ENCODE results near the gene ASIP. TPM values are rescaled to one million over a fixed set of nuclear protein-coding genes. Genes with fewer than 3 reads are reported as not detected.

Gene ASIP
- total and polyA plus RNA-seq, 7 donors, result 0.06 to 0.68 (median 0.40) TPM; not detected in 4

- TF ChIP-seq, protein P1, sequence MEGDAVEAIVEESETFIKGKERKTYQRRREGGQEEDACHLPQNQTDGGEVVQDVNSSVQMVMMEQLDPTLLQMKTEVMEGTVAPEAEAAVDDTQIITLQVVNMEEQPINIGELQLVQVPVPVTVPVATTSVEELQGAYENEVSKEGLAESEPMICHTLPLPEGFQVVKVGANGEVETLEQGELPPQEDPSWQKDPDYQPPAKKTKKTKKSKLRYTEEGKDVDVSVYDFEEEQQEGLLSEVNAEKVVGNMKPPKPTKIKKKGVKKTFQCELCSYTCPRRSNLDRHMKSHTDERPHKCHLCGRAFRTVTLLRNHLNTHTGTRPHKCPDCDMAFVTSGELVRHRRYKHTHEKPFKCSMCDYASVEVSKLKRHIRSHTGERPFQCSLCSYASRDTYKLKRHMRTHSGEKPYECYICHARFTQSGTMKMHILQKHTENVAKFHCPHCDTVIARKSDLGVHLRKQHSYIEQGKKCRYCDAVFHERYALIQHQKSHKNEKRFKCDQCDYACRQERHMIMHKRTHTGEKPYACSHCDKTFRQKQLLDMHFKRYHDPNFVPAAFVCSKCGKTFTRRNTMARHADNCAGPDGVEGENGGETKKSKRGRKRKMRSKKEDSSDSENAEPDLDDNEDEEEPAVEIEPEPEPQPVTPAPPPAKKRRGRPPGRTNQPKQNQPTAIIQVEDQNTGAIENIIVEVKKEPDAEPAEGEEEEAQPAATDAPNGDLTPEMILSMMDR (IDR thresholded peaks at IDR 0.05), result no peak
- DNase-seq, result no peak
- intact Hi-C loops (cut with DNase I), result no loop called here
- H3K9me3 ChIP-seq, result no peaks in the 10 kb centered on the region
- H3K27me3 ChIP-seq (ENCODE audit: insufficient read depth in 3 of 3, low read length in 2 of 3), result no peaks in the 10 kb centered on the region
- no peak for ATAC-seq
- H3K36me3 ChIP-seq (ENCODE audit: insufficient read depth in 1 of 2, low read depth in 1 of 2), result peaks cover 0 to 3% of the 10 kb centered on the region in 2 donors
- no peak overlapping the region for H3K27ac ChIP-seq
- peak overlapping the region; percentile 80 for H3K4me3 ChIP-seq
- H3K4me1 ChIP-seq, result peaks cover 14% of the 10 kb centered on the region
- WGBS, 3 donors, result 87 to 96% (median 89%) methylated on average over 3 of the region's 3 CpGs
These were observed 59.1 kb downstream of the ASIP start for GRCh38 chr20:34300256-34300806.

DNA sequence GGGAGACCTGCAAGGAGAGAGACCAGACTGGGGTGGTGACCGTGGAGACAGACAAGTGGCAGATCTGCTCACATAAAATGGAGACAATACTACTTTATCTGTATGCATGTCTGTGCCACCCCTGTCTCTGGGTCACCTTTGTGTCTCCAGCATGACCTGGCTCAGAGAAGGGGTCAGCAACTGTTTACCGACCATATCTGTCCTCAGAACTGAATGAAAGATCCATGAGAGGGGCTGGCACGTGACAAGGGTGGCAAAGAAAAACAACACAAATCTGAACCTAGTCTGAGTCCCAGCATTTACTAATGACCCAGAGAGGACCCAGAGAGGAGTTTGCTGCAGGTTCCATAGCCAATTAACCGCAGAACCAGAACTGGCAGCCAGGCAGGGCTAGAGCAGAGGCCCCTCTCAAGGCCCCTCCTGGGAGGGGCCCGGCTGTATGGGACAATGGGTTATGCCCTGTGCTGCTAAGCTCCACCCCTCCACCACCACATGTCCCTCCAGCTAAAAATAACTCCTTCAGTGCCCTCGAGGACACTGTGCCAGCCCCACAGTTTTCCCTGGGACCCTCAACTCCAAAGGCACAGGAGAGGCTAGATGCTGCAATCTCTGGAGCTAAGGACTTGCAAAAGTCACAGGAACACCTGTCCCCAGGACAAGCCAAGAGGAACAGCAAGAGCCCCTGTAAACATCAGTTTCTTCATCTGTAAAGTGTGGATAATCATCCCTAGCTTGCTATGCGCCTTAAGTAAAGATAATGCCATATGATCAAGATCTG, 59.8 kb downstream of the ASIP start:
- no peaks in the 10 kb centered on the region for H3K27me3 ChIP-seq (ENCODE audit: insufficient read depth in 3 of 3, low read length in 2 of 3)
- ATAC-seq (no peak), DNase-seq (no peak)
- 47 to 52% (median 47%) methylated on average over 7 of the region's 7 CpGs for WGBS, 3 donors
- no peaks in the 10 kb centered on the region for H3K9me3 ChIP-seq
- H3K4me3 ChIP-seq, result peak overlapping the region; percentile 80
- no peaks in the 10 kb centered on the region for H3K36me3 ChIP-seq (ENCODE audit: insufficient read depth in 1 of 2, low read depth in 1 of 2)
- H3K4me1 ChIP-seq, result peaks cover 14% of the 10 kb centered on the region
- TF ChIP-seq, protein P1 (IDR thresholded peaks at IDR 0.05), result no peak
- intact Hi-C loops (cut with DNase I), result no loop called here
- H3K27ac ChIP-seq, result no peak overlapping the region

- ATAC-seq (no peak), DNase-seq (no peak)
- Histone ChIP-seq H3K27me3 (ENCODE audit: insufficient read depth in 3 of 3, low read length in 2 of 3) (no peaks in the 10 kb centered on the region), H3K36me3 (ENCODE audit: insufficient read depth in 1 of 2, low read depth in 1 of 2) (no peaks in the 10 kb centered on the region), H3K4me3 (peak overlapping the region; percentile 80), H3K4me1 (peaks cover 14% of the 10 kb centered on the region), H3K27ac (peak overlapping the region; percentile 96), H3K9me3 (no peaks in the 10 kb centered on the region)
- 89 to 90% (median 90%) methylated on average over 17 of the region's 17 CpGs for WGBS, 3 donors
- intact Hi-C loops (cut with DNase I), result no loop called here
- TF ChIP-seq, protein P1 (IDR thresholded peaks at IDR 0.05), result no peak
These were observed 60.5 kb downstream of the ASIP start for GRCh38 chr20:34301587-34302311.

DNA sequence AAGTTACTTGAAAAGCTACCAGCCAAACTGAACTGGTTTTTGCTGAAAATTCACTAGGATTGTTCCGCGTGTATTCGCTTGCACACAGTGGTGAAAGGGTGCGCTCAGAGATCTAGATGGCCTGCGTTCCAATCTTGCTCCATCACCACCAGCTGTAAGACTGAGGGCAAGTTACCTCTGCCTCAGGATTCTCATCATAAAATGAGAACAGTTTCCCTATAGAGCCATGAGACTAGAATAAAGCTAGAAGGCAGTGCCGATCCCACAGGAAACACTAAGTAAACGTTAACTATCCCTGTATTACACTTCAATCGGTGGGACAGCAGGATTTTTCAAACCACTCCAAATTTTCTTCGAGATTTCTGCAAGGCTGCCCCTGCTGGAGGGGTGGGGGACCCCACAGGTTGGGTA, 61.1 kb downstream of the ASIP start:
- DNase-seq (no peak), ATAC-seq (peak in 1 of 4 donors; percentile 15)
- no peaks in the 10 kb centered on the region for H3K36me3 ChIP-seq (ENCODE audit: insufficient read depth in 1 of 2, low read depth in 1 of 2)
- no peaks in the 10 kb centered on the region for H3K9me3 ChIP-seq
- peak overlapping the region; percentile 96 for H3K27ac ChIP-seq
- peak overlapping the region; percentile 80 for H3K4me3 ChIP-seq
- no peaks in the 10 kb centered on the region for H3K27me3 ChIP-seq (ENCODE audit: insufficient read depth in 3 of 3, low read length in 2 of 3)
- 25 to 28% (median 26%) methylated on average over 9 of the region's 9 CpGs for WGBS, 3 donors
- TF ChIP-seq, protein P1 (IDR thresholded peaks at IDR 0.05), result no peak
- H3K4me1 ChIP-seq, result peaks cover 14% of the 10 kb centered on the region
- intact Hi-C loops (cut with DNase I), result no loop called here
